IMR-90 (cell line): ENCODE measurements around the gene DUSP22.

ENCODE experiments used
- BHLHE40 ChIP-seq: fragments of 150-350 bp; IDR thresholded peaks from 2 replicates; pipeline ENCODE4 v1.6.1; 2016; ENCODE audit warnings: mild to moderate bottlenecking, low read depth, low read length
- NFE2L2 ChIP-seq: fragments of 150-350 bp; IDR thresholded peaks from 2 replicates; pipeline ENCODE4 v1.6.1; 2016; ENCODE audit warnings: low read depth, mild to moderate bottlenecking, low read length
- POLR2A ChIP-seq: IDR thresholded peaks from 2 replicates; pipeline ENCODE4 v1.6.1; 2012; ENCODE audit warnings: mild to moderate bottlenecking, low read depth, low read length

DNA sequence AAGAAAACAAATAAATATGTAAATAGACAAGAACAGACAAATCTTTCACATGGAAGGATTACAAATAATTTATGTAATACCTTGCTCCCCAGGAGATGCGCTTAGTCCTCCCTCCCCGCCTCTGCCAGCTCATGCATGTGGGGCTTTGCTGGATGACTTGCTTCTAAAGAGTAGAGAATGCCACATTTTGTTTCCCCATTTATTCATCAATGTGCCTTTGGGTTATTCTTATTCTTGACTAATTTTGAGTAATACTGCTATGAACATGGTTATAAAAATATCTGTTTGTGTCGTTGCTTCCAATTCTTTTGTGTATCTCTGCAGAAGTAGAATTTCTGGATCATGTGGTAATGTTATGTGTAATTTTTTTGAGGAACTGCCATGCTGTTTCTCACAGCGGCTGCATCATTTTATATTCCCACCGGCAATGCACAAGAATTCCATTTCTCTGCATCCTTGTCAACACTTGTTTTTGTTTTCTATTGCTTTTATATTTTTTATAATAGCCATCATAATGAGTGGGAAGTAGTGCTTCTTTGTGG is 23.8 kb upstream of the DUSP22 start:
- TF ChIP-seq POLR2A (no peak), BHLHE40 (no peak), NFE2L2 (no peak)
